Upper lobe of left lung (tissue), 6 donors: ENCODE measurements around the gene FERMT1. TPM values are rescaled to one million over a fixed set of nuclear protein-coding genes. Genes with fewer than 3 reads are reported as not detected.
"Not testable (repeated sequence)": the region's sequence is repeated elsewhere in the genome, so short reads cannot be mapped to it uniquely, and the experiment has no call there.

ENCODE experiments used
- ATAC-seq, 2 donors: fragments of 200-7000 bp; cut with Tn5 transposase; one replicate each; pipeline ENCODE4 v1.9.1; 2022; ENCODE audit warnings: mild to moderate bottlenecking in 2 of 2, moderate library complexity in 2 of 2; ENCODE audit not compliant: low FRiP score in 2 of 2
- DNase-seq, 2 donors: peaks; one replicate each; pipeline ENCODE4 v3.0.0-alpha.2; 2019 to 2020
- H3K27ac ChIP-seq, 4 donors: fragments of 200-600 bp; sonication (generic); one replicate each; pipeline ENCODE4 v1.5.1; 2016 to 2019
- H3K27me3 ChIP-seq, 4 donors: fragments of 200-600 bp; sonication (generic); one replicate each; pipeline ENCODE4 v1.5.1; 2017 to 2019
- H3K36me3 ChIP-seq, 4 donors: fragments of 200-600 bp; sonication (generic); one replicate each; pipeline ENCODE4 v1.5.1; 2016 to 2019
- H3K4me1 ChIP-seq, 4 donors: fragments of 200-600 bp; sonication (generic); one replicate each; pipeline ENCODE4 v1.5.1; 2018 to 2019
- H3K4me3 ChIP-seq, 4 donors: fragments of 200-600 bp; sonication (generic); one replicate each; pipeline ENCODE4 v1.5.1; 2017 to 2019; ENCODE audit warnings: mild to moderate bottlenecking in 2 of 4, moderate library complexity in 1 of 4
- H3K9me3 ChIP-seq, 4 donors: fragments of 200-600 bp; sonication (generic); one replicate each; pipeline ENCODE4 v1.5.1; 2018 to 2019
- EP300 ChIP-seq, 4 donors: sonication (generic); formaldehyde crosslinking; IDR thresholded peaks; one replicate each; pipeline ENCODE4 v1.5.1; 2017; ENCODE audit warnings: antibody characterized with exemption in 4 of 4, control low read depth in 2 of 4
- POLR2A ChIP-seq, 4 donors: fragments of 450-650 bp; IDR thresholded peaks; one replicate each; pipeline ENCODE4 v1.5.1; 2016 to 2017; ENCODE audit warnings: antibody characterized with exemption in 4 of 4, mild to moderate bottlenecking in 2 of 4
- POLR2AphosphoS5 ChIP-seq, 2 donors: sonication (generic); formaldehyde crosslinking; IDR thresholded peaks; one replicate each; pipeline ENCODE4 v1.5.1; 2017; ENCODE audit warnings: antibody characterized with exemption in 2 of 2
- WGBS, 2 donors: methylation state at CpG; one replicate each; pipeline ENCODE4 v1.1.5; 2017 to 2018; 5-methylcytosine and 5-hydroxymethylcytosine counted together
- total RNA-seq, 6 donors: library from RNA; depleted of rRNA in 4 of 6; stranded (reverse); fragments of >200 nt in 4 of 6; gene quantifications; one replicate each; pipeline versions ENCODE4 v1.1.0 to v1.2.1, GENCODE V29; 2016 to 2021
- TF ChIP-seq, protein P1 (sequence below), 6 experiments: fragments of 450-650 bp in 4 of 6; fragments of 200-600 bp in 2 of 6; sonication (generic) in 2 of 6; IDR thresholded peaks; one replicate each; pipeline ENCODE4 v1.5.1; 2016 to 2019; ENCODE audit warnings: antibody characterized with exemption in 6 of 6
- donor health status: DM: no; HTN: no; CAD: no; lungs with moderate emphysema.
- donor health status: DM: no; HTN: yes; CAD: no; lungs with severe emphysema.

The FERMT1 gene
- total RNA-seq, 6 donors from 2014 or later, result 0.44 to 1.5 (median 0.87) TPM

DNA sequence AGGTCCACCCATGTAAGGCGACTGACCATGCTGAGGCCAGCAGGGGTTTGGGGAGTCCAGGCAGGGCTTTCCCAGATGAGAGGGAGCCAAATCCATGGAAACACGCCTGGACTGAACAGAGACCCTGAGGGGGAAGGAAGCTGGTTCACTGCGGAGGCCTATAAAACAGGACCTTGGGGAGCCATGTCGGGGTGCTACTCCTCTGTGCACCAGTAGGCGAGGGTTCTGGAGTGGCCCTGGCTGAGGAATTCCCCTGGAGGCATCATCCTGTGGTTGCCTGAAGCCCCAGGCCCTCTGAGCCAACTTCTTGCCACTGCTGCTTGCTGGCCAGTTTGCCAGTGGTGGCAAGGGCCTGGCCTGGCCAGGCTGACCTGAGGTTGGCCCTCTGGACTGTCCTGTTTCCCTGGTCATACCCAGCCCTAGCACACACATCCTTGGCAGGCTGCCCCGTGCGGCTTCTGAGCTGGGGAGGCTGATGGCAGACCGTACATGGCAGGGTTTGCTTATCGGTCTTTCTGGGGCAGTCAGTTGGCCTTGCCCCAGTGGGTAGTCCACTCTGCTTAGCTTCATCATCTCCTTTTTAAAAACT lies 66.8 kb downstream of the FERMT1 start:
- no peaks in the 10 kb centered on the region for H3K9me3 ChIP-seq
- peaks cover 5 to 36% (median 20%) of the 10 kb centered on the region in 4 donors for H3K4me1 ChIP-seq
- TF ChIP-seq, protein P1, sequence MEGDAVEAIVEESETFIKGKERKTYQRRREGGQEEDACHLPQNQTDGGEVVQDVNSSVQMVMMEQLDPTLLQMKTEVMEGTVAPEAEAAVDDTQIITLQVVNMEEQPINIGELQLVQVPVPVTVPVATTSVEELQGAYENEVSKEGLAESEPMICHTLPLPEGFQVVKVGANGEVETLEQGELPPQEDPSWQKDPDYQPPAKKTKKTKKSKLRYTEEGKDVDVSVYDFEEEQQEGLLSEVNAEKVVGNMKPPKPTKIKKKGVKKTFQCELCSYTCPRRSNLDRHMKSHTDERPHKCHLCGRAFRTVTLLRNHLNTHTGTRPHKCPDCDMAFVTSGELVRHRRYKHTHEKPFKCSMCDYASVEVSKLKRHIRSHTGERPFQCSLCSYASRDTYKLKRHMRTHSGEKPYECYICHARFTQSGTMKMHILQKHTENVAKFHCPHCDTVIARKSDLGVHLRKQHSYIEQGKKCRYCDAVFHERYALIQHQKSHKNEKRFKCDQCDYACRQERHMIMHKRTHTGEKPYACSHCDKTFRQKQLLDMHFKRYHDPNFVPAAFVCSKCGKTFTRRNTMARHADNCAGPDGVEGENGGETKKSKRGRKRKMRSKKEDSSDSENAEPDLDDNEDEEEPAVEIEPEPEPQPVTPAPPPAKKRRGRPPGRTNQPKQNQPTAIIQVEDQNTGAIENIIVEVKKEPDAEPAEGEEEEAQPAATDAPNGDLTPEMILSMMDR (IDR thresholded peaks at IDR 0.05), result no peak
- no peak for TF ChIP-seq EP300 (IDR thresholded peaks at IDR 0.05)
- no peak for TF ChIP-seq POLR2AphosphoS5 (IDR thresholded peaks at IDR 0.05)
- no peak for TF ChIP-seq POLR2A (IDR thresholded peaks at IDR 0.05)
- H3K27ac ChIP-seq, result peak overlapping the region; percentile 24 to 67 (median 62)
- H3K36me3 ChIP-seq, result no peaks in the 10 kb centered on the region
- ATAC-seq, result no peak
- peak in 1 of 2 donors; percentile 61 for DNase-seq
- peaks cover 0 to 13% (median 1%) of the 10 kb centered on the region in 4 donors for H3K27me3 ChIP-seq
- 85 to 94% methylated on average over 8 to 9 of the region's 9 CpGs for WGBS, 2 donors
- no peak overlapping the region for H3K4me3 ChIP-seq

DNA sequence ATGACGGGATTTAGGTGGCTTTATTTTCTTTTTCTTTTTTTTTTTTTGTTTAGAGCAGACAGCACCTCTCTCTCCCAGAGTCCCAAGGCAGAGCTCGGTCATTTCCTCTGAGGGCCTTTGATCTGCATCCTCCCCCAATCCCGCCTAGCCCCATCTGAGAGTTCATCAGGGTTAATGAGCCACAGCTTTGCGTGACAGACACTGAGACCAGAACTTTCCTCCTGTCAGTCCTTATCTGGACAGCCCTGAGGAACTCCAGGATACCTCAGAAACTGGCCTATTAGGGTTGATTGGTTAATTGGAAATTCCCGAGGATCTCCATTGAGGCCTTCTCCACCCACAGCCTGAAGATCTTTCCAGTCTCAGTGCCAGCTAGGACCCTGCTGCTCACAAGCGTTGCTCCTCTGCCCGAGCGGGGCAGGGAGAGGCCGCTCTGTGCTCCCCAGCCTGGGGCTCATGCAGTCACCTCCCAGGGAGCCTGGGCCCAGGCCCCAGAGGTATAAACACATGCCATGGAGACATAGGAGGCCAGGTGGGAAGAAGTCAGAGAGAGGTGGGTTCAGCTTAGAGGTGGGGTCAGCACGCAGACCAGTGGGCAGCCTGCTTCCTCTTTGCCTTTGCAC lies 67.6 kb downstream of the FERMT1 start:
- 63 to 77% methylated on average over 6 to 10 of the region's 10 CpGs for WGBS, 2 donors
- TF ChIP-seq POLR2A (IDR thresholded peaks at IDR 0.05), result no peak
- TF ChIP-seq, protein P1 (IDR thresholded peaks at IDR 0.05), result no peak
- no peak for TF ChIP-seq EP300 (IDR thresholded peaks at IDR 0.05)
- no peak for TF ChIP-seq POLR2AphosphoS5 (IDR thresholded peaks at IDR 0.05)
- Histone ChIP-seq H3K4me3 (no peak overlapping the region), H3K9me3 (no peaks in the 10 kb centered on the region), H3K36me3 (no peaks in the 10 kb centered on the region), H3K27ac (peak overlapping the region in 2 of 4 donors; percentile 46 to 67), H3K4me1 (peaks cover 5 to 36% (median 20%) of the 10 kb centered on the region in 4 donors), H3K27me3 (peaks cover 0 to 13% (median 1%) of the 10 kb centered on the region in 4 donors)
- DNase-seq (peak in 1 of 2 donors; percentile 34), ATAC-seq (no peak)

DNA sequence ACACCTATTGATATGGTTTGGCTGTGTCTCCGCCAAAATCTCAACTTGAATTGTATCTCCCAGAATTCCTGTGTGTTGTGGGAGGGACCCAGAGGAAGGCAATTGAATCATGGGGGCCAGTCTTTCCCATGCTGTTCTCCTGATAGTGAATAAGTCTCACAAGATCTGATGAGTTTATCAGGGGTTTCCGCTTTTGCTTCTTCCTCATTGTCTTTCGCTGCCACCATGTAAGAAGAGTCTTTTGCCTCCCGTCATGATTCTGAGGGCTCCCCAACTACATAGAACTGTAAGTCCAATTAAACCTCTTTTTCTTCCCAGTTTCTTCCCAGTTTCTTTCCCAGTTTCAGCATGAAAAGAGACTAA lies 68.2 kb downstream of the FERMT1 start:
- not testable (repeated sequence) for H3K36me3 ChIP-seq, H3K9me3 ChIP-seq, H3K4me3 ChIP-seq, DNase-seq, ATAC-seq
- H3K27ac ChIP-seq, result peak overlapping the region in 1 of 4 donors; percentile 27
- H3K27me3 ChIP-seq, result peaks cover 0 to 13% (median 1%) of the 10 kb centered on the region in 4 donors
- 75 to 83% methylated on average over 4 of the region's 4 CpGs for WGBS, 2 donors
- H3K4me1 ChIP-seq, result peaks cover 5 to 36% (median 20%) of the 10 kb centered on the region in 4 donors

DNA sequence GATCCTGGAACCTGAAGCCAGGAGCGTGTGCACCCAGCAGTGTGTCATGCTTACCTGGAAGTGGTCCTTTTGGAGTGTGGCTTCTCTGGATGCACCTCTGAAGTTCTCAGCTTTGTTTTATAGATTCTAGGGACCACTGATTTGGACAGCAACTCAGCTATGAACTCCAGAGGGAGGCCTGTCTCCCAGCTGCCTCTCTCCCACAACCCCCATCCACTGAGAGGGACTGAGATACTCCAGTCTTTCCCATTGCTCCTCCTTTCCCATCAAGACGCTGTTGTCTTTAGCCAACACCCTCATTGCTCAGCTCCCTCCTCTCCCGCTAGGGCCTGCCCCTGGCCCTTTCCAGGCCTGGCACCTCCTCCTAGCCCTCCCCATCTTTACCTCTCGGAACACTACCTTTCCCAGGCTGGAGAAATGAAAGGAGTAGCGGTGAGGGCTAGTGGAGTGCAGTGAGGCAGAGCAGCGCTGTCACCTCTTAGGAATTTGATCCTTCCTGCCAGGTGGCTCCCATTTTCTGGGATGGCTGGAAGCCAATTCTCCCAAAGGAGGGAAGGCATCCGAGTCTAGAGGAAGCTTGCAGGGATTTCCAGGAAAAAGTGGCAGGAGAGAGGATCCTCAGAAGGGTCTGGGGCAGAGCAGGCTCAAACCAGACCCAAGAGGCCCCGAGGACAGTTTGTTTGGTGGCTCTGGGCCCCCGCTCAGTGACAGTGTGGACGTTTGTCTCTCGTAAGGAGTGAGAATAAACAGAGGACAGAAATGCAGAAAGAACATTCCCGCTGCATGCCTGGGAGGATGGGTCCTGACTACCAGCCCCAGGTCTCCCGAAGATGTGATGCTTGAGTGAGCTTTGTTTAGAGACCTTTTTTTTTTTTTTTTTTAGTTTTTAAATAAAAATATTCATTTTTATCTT lies 68.8 kb downstream of the FERMT1 start, which contains the start of gene LRRN4:
LRRN4 (minus strand) TSS at position 285 of the 913 bp plus-strand sequence. CDS start 1,261 bp downstream, outside the sequence.
- WGBS, 2 donors, result 40 to 46% methylated on average over 13 of the region's 13 CpGs
- H3K27ac ChIP-seq, result peak within 1 kb of the TSS; percentile 27 to 76 (median 50)
- no peak for TF ChIP-seq EP300 (IDR thresholded peaks at IDR 0.05)
- peak in 1 of 4 donors; percentile 27 for TF ChIP-seq POLR2A (IDR thresholded peaks at IDR 0.05)
- peak in 1 of 2 donors; percentile 52 for TF ChIP-seq POLR2AphosphoS5 (IDR thresholded peaks at IDR 0.05)
- H3K4me3 ChIP-seq, result peak within 1 kb of the TSS in 3 of 4 donors; percentile 36 to 52 (median 47)
- ATAC-seq (peak; percentile 27 to 78), DNase-seq (peak in 1 of 2 donors; percentile 58)
- peaks cover 5 to 36% (median 20%) of the 10 kb centered on the region in 4 donors for H3K4me1 ChIP-seq
- no peaks in the 10 kb centered on the region for H3K9me3 ChIP-seq
- no peaks in the 10 kb centered on the region for H3K36me3 ChIP-seq
- peaks cover 0 to 13% (median 1%) of the 10 kb centered on the region in 4 donors for H3K27me3 ChIP-seq

DNA sequence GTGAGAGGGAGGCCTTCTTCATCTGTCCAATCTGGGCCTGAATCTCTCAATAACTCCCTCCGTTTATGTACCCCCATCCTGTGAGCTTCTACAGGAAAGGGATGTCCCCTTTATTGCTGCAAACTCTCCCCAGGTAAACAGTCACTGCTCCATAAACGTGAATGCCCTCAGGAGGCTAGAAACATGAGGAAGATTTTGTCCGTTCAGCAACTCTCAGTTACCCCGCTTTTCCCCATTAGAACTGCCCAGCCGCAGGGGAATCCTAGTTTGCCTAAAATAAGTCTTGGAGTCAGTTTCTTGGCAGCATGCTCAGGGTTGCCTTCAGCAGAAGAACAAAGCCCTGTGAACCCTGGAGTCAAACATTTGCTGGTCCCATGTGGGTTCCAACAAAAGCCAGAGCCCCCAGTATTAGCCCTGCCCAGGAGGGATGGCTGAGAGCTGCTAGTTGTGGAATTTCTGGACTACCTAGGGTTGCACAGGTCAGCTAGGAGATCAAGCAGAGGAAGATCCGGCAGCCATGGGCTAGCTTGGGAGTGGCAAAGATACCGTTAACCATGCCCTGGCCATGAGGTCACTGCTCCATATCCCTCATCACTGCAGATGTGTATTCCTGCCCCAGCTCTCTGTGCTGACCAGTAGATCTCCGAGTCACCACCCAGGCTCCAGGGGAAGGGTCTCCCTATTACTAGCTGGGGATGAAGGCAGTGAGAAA lies 69.6 kb downstream of the FERMT1 start:
- DNase-seq, result no peak
- no peak for ATAC-seq
- WGBS, 2 donors, result 56 to 76% methylated on average over 7 to 8 of the region's 8 CpGs
- no peaks in the 10 kb centered on the region for H3K9me3 ChIP-seq
- peak overlapping the region in 3 of 4 donors; percentile 31 to 76 (median 55) for H3K27ac ChIP-seq
- TF ChIP-seq EP300 (IDR thresholded peaks at IDR 0.05) (no peak), POLR2A (IDR thresholded peaks at IDR 0.05) (no peak), POLR2AphosphoS5 (IDR thresholded peaks at IDR 0.05) (no peak)
- TF ChIP-seq, protein P1 (IDR thresholded peaks at IDR 0.05), result no peak
- peaks cover 0 to 13% (median 1%) of the 10 kb centered on the region in 4 donors for H3K27me3 ChIP-seq
- peaks cover 5 to 35% (median 19%) of the 10 kb centered on the region in 4 donors for H3K4me1 ChIP-seq
- H3K36me3 ChIP-seq, result no peaks in the 10 kb centered on the region
- H3K4me3 ChIP-seq, result peak overlapping the region in 3 of 4 donors; percentile 36 to 52 (median 47)
